ENCODE measurements around the gene TGM6.

TGM6 gene

GRCh38 chr20:2459981-2460751 is 79.5 kb downstream of the TGM6 start:
- DNase-seq = no peak

GRCh38 chr20:2460752-2461424 is 80.2 kb downstream of the TGM6 start:
- no peak for DNase-seq

GRCh38 chr20:2462484-2462883 is 81.8 kb downstream of the TGM6 start:
- no peak for DNase-seq

GRCh38 chr20:2463616-2464365 is 83.1 kb downstream of the TGM6 start:
- no peak for DNase-seq

GRCh38 chr20:2465100-2465499 is 84.4 kb downstream of the TGM6 start:
- DNase-seq = no peak

- DNase-seq = no peak
These were observed 86.7 kb downstream of the TGM6 start for GRCh38 chr20:2467412-2467811.

- no peak for DNase-seq
These were observed 88.1 kb downstream of the TGM6 start for GRCh38 chr20:2468581-2469407.

GRCh38 chr20:2469991-2470422 is 89.3 kb downstream of the TGM6 start:
- DNase-seq = peak; percentile 62

GRCh38 chr20:2470423-2471193 is 89.9 kb downstream of the TGM6 start, which contains the start of gene SNRPB:
TSS of gene SNRPB (minus strand) at chr20:2470789. CDS start at chr20:2470690, 99 bp downstream.
- peak; percentile 99 for DNase-seq

GRCh38 chr20:2473516-2473915 is 92.8 kb downstream of the TGM6 start:
- DNase-seq = no peak

GRCh38 chr20:2475850-2476741 is 95.4 kb downstream of the TGM6 start:
- no peak for DNase-seq

- DNase-seq = no peak
These were observed 96.3 kb downstream of the TGM6 start for GRCh38 chr20:2476742-2477615.

- no peak for DNase-seq
These were observed 99.7 kb downstream of the TGM6 start for GRCh38 chr20:2480381-2480780.
